ENCODE results near the gene ZBTB26. TPM values are rescaled to one million over a fixed set of nuclear protein-coding genes. Genes with fewer than 3 reads are reported as not detected.

ZBTB26 gene, protein sequence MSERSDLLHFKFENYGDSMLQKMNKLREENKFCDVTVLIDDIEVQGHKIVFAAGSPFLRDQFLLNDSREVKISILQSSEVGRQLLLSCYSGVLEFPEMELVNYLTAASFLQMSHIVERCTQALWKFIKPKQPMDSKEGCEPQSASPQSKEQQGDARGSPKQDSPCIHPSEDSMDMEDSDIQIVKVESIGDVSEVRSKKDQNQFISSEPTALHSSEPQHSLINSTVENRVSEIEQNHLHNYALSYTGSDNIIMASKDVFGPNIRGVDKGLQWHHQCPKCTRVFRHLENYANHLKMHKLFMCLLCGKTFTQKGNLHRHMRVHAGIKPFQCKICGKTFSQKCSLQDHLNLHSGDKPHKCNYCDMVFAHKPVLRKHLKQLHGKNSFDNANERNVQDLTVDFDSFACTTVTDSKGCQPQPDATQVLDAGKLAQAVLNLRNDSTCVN
- polyA plus RNA-seq (ENCODE audit: low read depth in 6 of 6): 1 to 10 TPM in 5 of 6 donors, not detected in 1; 2.6 to 4.0 (median 3.1) TPM

DNA sequence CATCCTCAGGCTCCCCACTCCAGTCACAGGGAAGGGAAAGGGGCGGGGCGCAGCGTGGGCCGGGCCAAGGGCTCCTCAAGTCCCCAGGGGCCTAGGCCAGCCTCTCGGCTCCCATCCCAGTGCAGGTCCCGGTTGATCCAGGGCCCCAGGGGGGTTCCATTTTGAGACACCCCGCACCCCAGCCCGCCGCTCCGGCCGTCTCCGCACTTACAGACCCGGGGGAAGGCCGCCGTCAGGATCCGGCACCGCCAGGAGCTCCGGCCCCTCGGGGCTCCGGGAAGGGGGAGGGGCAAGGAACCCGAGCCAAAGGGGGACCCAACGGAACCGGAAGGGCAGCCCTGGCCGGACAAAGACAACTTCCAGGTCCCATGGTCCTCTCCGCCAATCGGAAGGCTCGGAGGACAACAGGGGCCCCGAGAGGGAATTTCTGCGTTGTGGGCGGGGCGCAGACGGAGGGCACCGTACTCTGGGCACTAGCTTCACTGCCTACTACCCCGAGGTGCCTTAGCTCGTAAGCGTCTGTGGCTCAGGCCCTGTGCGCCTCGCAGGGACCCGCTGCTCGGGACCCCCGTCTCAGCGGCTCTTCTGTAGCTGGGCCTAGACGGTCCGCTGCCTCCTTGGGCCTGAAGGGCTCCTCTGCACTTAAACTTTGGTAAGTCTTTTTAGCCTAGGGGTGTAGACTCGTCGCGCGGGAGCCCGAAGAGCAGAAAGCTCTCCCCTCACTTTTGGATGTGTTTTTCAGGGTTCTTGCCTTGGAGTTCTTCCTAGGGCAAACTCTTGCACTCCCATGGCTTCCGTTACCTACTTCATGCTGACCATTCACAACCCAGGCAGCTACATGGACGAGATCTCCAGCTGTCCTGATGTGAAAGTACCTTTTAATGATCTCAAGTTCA is at the start of gene ZBTB26:
Gene ZBTB26 (minus strand): TSS at position 287 of the 896 bp plus-strand sequence. CDS start 11,578 bp downstream, outside the sequence.
- DNase-seq: peak; percentile 86
- no peaks in the 10 kb centered on the region for H3K9me3 Mint-ChIP-seq
- peak within 1 kb of the TSS in 4 of 6 donors; percentile 73 to 98 (median 92) for H3K27ac Mint-ChIP-seq
- H3K27me3 Mint-ChIP-seq: no peaks in the 10 kb centered on the region
- H3K36me3 Mint-ChIP-seq: no peaks in the 10 kb centered on the region
- ATAC-seq (ENCODE audit: low read depth in 2 of 2): peak; percentile 98
- peaks cover 13 to 22% (median 15%) of the 10 kb centered on the region in 3 donors for H3K4me1 Mint-ChIP-seq
- peak within 1 kb of the TSS in 2 of 8 donors; percentile 97 to 98 for H3K4me3 Mint-ChIP-seq

DNA sequence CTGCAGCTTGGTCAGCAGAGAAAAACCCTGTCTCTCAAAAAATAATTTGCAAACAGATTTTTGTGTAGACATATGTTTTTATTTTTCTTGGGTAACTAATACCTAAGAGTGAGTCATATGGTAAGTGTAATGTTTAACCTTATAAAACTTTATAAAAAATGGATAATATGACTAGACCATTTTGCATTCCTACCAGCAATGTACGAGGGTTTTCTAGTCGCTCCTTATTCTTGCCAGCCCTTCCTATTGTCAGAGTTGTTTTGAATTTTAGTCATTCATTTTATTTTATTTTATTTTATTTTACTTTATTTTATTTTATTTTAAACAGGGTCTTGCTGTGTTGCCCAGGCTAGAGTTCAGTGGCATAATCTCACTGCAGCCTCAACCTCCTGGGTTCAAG is 47.3 kb upstream of the ZBTB26 start:
- Mint-ChIP-seq H3K4me1 (peaks cover 3 to 6% (median 4%) of the 10 kb centered on the region in 3 donors), H3K36me3 (peaks cover 7 to 8% of the 10 kb centered on the region in 2 donors), H3K27me3 (no peaks in the 10 kb centered on the region), H3K4me3 (no peak overlapping the region), H3K9me3 (no peaks in the 10 kb centered on the region), H3K27ac (no peak overlapping the region)
- DNase-seq (no peak), ATAC-seq (ENCODE audit: low read depth in 2 of 2) (no peak)

DNA sequence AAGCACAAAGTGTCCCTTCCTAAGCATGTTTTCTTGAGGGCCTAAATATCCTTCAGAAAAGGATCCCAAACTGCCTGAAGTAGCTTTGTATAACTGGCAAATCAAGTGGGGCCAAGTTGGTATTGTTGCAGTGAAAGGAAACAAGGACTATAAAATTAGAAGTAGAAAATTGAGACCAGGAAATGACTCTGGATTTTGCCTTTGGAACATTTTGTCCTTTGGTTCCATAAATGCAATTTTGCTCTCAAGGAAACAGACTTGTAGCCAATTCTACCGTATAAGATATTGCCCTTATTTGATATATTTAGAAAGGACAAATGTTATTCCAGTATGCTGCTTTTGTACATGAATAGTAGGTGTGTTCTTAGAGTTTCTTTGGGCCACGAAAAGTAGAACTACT is 43.9 kb upstream of the ZBTB26 start:
- peaks cover 3 to 9% (median 4%) of the 10 kb centered on the region in 3 donors for H3K4me1 Mint-ChIP-seq

DNA sequence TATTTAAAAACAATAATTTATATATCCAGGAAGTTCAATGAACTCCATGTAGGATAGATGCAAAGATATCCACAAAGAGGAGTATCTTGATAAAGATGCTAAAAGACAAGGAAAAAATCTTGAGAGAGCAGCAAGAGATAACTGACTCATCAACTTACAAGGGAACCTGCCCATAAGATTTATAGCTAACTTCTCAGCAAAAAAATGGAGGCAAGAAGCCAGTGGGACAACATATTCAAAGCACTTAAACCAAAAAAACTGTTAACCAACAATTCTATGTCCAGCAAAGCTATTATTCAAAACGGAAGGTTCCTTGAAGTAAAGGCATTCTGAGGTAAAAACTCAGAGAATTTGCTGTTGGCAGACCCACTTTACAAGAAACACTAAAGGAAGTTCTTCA is 29.8 kb upstream of the ZBTB26 start:
- DNase-seq (no peak), ATAC-seq (ENCODE audit: low read depth in 2 of 2) (no peak)
- H3K36me3 Mint-ChIP-seq: peaks cover 25 to 32% of the 10 kb centered on the region in 2 donors
- H3K27ac Mint-ChIP-seq: no peak overlapping the region
- peaks cover 0 to 9% (median 2%) of the 10 kb centered on the region in 7 donors for H3K9me3 Mint-ChIP-seq
- no peaks in the 10 kb centered on the region for H3K27me3 Mint-ChIP-seq
- H3K4me3 Mint-ChIP-seq: no peak overlapping the region
- no peaks in the 10 kb centered on the region for H3K4me1 Mint-ChIP-seq

More for the DNA sequence above, 43.9 kb upstream of the ZBTB26 start:
- DNase-seq (no peak), ATAC-seq (ENCODE audit: low read depth in 2 of 2) (no peak)
- Mint-ChIP-seq H3K27me3 (no peaks in the 10 kb centered on the region), H3K4me3 (no peak overlapping the region), H3K36me3 (peaks cover 8 to 11% of the 10 kb centered on the region in 2 donors), H3K27ac (peak overlapping the region in 1 of 6 donors; percentile 75), H3K9me3 (no peaks in the 10 kb centered on the region)

DNA sequence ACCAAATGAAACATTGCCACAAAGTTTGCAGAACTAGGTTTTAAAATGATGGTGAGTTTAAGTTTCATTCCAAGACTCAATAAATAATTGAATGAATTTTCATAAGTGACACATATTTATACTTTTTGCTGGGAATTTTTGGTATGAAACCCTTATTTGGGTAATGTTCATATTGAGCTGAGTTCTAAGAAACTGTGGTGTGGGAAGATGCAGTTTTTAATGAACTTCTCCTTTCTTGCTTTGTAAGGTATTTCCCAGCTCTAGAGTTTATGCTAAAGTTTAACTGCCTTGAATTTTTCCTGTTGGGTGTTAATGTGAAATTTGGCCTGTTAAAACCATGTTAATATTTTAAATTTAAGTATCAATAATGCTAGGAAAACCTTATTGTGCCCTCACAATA is 24.6 kb upstream of the ZBTB26 start:
- Mint-ChIP-seq H3K27me3 (no peaks in the 10 kb centered on the region), H3K4me1 (peaks cover 6 to 15% (median 8%) of the 10 kb centered on the region in 3 donors), H3K36me3 (peaks cover 19 to 21% of the 10 kb centered on the region in 2 donors), H3K4me3 (no peak overlapping the region), H3K27ac (peak overlapping the region in 1 of 6 donors; percentile 15), H3K9me3 (peaks cover 0 to 9% (median 2%) of the 10 kb centered on the region in 7 donors)
- ATAC-seq (ENCODE audit: low read depth in 2 of 2): no peak
- no peak for DNase-seq

DNA sequence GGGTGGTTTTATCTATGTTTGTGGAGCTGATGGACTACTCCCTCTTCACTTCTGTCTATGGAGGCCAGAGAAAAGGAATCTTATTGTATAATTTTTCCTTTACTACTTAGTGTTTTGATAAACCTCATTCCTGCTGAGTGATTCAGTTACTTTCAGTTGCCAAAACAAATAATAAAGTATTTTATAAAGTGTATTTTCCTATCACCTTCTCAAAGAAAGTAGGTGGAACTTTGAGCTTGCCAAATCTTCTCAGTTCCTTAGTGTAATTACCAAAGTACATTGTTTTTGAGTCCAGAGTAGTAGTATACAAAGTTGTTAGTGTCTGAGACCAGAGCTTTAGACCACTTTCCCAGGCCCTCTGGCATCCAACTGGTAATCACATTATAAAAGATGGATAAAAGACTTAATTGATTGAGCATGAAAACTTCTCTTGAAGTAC is 23.0 kb upstream of the ZBTB26 start:
- Mint-ChIP-seq H3K9me3 (peaks cover 0 to 2% (median 0%) of the 10 kb centered on the region in 7 donors), H3K4me1 (peaks cover 18 to 26% (median 19%) of the 10 kb centered on the region in 3 donors), H3K36me3 (peaks cover 7 to 13% of the 10 kb centered on the region in 2 donors), H3K27ac (no peak overlapping the region), H3K27me3 (no peaks in the 10 kb centered on the region), H3K4me3 (no peak overlapping the region)
- DNase-seq: no peak
- ATAC-seq (ENCODE audit: low read depth in 2 of 2): no peak

DNA sequence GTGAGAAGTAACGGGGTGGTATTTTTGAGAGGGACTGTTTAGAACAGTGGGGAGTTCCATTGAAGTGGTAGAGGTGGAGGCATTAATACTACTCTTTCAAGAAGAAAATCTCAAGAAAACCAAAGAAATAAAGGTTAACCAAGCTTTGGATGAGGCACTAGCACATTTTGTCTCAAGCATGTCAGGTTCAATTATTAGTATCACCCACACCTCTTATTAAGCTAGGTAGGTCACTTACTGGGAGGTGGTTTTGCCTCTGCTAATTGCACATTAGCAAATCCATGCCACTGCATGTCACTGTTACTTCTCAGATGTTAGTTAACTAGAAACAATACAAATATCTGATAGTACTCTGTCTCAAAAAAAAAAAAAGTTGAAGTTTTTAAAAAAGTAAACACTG is 19.7 kb upstream of the ZBTB26 start:
- no peaks in the 10 kb centered on the region for H3K27me3 Mint-ChIP-seq
- H3K27ac Mint-ChIP-seq: no peak overlapping the region
- H3K4me3 Mint-ChIP-seq: peak overlapping the region in 1 of 8 donors; percentile 46
- H3K4me1 Mint-ChIP-seq: peaks cover 32 to 41% (median 33%) of the 10 kb centered on the region in 3 donors
- H3K9me3 Mint-ChIP-seq: no peaks in the 10 kb centered on the region
- ATAC-seq (ENCODE audit: low read depth in 2 of 2): no peak
- H3K36me3 Mint-ChIP-seq: peaks cover 0 to 15% of the 10 kb centered on the region in 2 donors
- no peak for DNase-seq

DNA sequence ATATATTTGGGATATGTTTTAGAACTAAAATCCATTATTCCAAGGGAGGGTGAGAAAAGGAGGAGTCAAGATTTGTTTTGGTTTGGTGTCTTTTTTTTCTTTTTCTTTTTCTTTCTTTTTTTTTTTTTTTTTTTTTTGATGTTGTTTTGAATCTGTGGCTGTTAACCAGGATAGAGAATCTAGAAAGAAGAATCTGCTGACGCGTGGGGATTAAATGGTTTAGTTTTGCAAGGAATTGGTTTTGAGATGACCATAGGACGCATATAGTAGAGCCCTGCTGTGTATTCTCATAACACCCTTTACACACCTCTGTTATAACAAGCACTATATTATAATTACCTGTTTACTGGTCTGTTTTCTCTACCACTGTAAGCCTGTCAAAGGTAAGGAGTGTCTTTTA is 19.0 kb upstream of the ZBTB26 start:
- H3K9me3 Mint-ChIP-seq: no peaks in the 10 kb centered on the region
- no peak overlapping the region for H3K27ac Mint-ChIP-seq
- peaks cover 0 to 15% of the 10 kb centered on the region in 2 donors for H3K36me3 Mint-ChIP-seq
- H3K27me3 Mint-ChIP-seq: no peaks in the 10 kb centered on the region
- DNase-seq (no peak), ATAC-seq (ENCODE audit: low read depth in 2 of 2) (no peak)
- H3K4me3 Mint-ChIP-seq: no peak overlapping the region
- H3K4me1 Mint-ChIP-seq: peaks cover 36 to 44% (median 40%) of the 10 kb centered on the region in 3 donors

DNA sequence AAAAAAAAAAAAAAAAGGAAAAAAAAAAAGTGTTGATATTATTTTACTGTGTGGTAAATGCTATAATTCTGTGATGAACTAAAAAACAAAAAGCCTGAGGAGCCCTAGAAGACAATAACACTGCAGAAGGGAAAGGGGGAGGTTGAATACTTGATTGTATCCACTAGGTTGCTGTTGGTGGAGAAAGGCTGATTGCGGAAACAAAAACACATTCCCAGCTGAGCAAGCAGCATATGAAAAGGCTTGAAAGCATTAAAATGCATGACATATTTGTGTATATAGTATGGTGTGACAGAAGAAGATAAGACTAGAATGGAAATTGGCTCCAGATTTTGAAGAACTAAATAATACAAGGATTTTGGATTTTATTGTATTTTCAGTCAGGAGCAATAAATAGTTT is 18.4 kb upstream of the ZBTB26 start:
- no peaks in the 10 kb centered on the region for H3K9me3 Mint-ChIP-seq
- ATAC-seq (ENCODE audit: low read depth in 2 of 2): no peak
- peaks cover 38 to 42% (median 41%) of the 10 kb centered on the region in 3 donors for H3K4me1 Mint-ChIP-seq

DNA sequence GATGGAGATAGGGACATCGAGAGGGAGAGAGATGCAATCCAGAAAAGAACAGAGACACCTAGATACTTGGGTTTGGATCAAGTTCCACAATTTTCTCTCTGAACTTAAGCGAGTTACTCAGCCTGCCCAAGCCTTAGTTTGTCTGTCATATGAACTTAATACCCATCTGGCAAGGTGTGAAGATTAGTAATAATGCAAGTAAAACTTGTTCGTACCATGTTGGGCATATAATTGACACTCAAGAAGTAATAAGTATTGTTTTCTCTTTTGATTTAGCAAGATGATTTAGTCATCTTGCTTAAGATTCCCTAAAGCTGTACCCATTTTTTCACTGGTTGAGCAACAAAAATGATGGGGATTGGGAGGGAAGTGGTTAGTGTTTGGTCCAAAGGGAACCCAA is 17.0 kb upstream of the ZBTB26 start:
- ATAC-seq (ENCODE audit: low read depth in 2 of 2) (no peak), DNase-seq (no peak)
- H3K4me1 Mint-ChIP-seq: peaks cover 31 to 44% (median 36%) of the 10 kb centered on the region in 3 donors
- no peaks in the 10 kb centered on the region for H3K27me3 Mint-ChIP-seq
- H3K4me3 Mint-ChIP-seq: no peak overlapping the region
- H3K36me3 Mint-ChIP-seq: peaks cover 0 to 15% of the 10 kb centered on the region in 2 donors
- peak overlapping the region in 1 of 6 donors; percentile 4 for H3K27ac Mint-ChIP-seq
- no peaks in the 10 kb centered on the region for H3K9me3 Mint-ChIP-seq

More for the DNA sequence above, 18.4 kb upstream of the ZBTB26 start:
- Mint-ChIP-seq H3K4me3 (no peak overlapping the region), H3K36me3 (peaks cover 0 to 15% of the 10 kb centered on the region in 2 donors), H3K27ac (peak overlapping the region in 1 of 6 donors; percentile 23), H3K27me3 (no peaks in the 10 kb centered on the region)
- no peak for DNase-seq

DNA sequence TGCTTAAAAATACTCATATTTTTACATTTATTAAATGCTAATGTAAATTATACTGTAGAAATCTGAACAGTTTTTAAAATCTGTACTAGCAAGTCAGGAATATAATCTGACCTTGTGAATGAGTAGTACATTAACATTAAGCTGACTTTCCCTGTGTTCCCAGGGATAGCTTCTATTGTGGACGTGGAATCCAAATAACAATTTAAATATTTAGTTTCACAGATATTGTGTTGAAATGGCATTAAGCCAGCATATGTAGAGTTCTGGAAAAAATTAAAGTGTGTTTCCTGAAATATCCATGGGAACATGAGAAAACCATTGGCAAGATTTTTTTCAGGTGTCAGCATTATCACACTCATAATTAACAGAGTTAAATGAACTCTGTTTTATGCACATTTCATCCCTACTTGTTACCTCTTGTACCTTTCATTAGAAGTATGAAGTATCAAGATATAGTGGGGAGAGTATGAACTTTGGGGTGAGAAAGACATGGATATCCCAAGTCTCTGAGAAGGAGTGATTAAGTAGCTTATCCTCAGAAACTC is 15.2 kb upstream of the ZBTB26 start:
- ATAC-seq (ENCODE audit: low read depth in 2 of 2) (no peak), DNase-seq (no peak)
- Mint-ChIP-seq H3K36me3 (peaks cover 0 to 15% of the 10 kb centered on the region in 2 donors), H3K27me3 (no peaks in the 10 kb centered on the region), H3K4me1 (peaks cover 40 to 57% (median 46%) of the 10 kb centered on the region in 3 donors), H3K4me3 (no peak overlapping the region), H3K9me3 (no peaks in the 10 kb centered on the region), H3K27ac (no peak overlapping the region)

DNA sequence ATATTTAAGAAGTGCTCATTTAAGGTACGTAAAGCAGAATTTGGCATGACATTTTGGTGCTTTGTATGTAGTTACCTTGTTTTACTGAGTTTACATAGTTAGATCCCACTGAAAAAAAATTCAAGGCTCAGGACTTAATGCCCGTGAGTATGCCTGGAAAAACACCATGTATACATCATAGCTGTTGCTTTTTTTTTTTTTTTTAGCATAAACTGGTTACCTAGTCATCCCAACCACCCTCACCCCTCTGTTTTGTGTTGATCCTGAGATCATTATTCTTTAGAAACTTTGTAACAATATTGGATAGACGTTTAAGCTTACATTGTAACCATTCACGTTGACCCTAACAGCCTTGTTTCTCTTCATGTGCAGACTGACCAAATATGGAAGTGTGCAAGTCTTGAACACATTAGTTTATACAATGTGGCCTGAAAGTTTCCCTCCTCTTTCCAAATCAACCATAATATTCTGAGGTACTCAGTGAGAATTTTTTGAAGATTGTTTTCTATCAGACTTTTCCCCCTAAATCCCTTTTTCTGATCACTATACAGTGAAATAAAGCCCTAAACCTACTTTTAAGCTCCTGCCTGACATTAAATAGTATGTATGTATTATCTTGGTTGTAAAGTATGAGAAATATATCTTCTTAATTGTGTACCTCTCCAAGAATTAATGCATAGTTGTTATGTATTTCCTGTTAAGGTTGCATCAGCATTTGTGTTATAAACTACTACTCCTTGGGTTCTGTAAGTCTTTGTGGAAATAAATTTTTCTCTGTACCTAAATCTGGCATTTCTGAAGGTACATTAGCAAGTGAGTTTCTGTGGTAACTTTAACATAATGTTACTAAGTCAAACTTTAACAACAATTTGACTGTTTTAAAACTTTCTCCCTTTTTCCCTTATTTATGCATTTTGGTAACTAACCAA is 13.9 kb upstream of the ZBTB26 start:
- DNase-seq: no peak
- Mint-ChIP-seq H3K4me3 (peak overlapping the region in 1 of 8 donors; percentile 32), H3K36me3 (peaks cover 0 to 11% of the 10 kb centered on the region in 2 donors), H3K27ac (peak overlapping the region in 1 of 6 donors; percentile 63), H3K27me3 (no peaks in the 10 kb centered on the region), H3K4me1 (peaks cover 41 to 57% (median 48%) of the 10 kb centered on the region in 3 donors), H3K9me3 (no peaks in the 10 kb centered on the region)
- ATAC-seq (ENCODE audit: low read depth in 2 of 2): no peak
